Measurements from ENCODE around the gene SYCP3. TPM values are rescaled to one million over a fixed set of nuclear protein-coding genes. Genes with fewer than 3 reads are reported as not detected.

Gene SYCP3
- total and polyA plus RNA-seq, 2 of the 13 experiments (the other 11 are each of a cell fraction or from before 2014, with no cell fraction given): not detected

DNA sequence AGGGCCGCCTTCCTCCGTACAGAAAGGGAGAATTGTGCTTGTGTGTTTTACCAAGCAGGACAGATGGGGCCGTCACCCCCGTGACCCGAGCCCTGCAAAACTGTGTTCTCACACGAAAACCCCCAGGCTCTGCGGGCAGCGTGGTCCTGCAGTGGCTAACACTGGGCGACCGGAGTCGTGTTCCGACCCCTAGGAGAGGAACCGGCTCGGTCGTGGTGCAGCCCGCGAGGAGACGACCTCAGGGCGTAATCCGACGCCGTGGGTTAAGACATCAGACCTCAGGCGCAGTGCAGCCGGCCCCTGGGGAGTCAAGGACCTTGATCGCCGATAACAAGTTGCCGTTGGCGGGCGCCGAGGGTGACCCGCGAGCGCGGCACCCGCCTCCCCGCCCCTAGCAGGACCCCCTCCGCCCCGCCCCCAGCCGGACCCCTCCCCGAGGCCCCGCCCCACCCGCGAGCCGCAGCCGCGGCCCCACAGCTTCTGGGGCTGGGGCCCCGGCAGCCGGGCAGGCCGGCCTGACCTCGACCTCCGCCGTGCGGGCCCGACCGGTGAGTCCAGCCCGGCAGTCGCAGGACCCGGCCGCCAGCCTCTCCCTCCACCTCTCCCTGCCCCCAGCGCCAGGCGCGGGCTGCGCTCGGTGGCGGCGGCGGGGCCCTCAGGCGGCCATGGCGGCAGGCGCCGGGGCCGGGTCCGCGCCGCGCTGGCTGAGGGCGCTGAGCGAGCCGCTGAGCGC, 41.9 kb downstream of the SYCP3 start, which contains the start of gene CHPT1 (continued):
- TF ChIP-seq, protein P1, sequence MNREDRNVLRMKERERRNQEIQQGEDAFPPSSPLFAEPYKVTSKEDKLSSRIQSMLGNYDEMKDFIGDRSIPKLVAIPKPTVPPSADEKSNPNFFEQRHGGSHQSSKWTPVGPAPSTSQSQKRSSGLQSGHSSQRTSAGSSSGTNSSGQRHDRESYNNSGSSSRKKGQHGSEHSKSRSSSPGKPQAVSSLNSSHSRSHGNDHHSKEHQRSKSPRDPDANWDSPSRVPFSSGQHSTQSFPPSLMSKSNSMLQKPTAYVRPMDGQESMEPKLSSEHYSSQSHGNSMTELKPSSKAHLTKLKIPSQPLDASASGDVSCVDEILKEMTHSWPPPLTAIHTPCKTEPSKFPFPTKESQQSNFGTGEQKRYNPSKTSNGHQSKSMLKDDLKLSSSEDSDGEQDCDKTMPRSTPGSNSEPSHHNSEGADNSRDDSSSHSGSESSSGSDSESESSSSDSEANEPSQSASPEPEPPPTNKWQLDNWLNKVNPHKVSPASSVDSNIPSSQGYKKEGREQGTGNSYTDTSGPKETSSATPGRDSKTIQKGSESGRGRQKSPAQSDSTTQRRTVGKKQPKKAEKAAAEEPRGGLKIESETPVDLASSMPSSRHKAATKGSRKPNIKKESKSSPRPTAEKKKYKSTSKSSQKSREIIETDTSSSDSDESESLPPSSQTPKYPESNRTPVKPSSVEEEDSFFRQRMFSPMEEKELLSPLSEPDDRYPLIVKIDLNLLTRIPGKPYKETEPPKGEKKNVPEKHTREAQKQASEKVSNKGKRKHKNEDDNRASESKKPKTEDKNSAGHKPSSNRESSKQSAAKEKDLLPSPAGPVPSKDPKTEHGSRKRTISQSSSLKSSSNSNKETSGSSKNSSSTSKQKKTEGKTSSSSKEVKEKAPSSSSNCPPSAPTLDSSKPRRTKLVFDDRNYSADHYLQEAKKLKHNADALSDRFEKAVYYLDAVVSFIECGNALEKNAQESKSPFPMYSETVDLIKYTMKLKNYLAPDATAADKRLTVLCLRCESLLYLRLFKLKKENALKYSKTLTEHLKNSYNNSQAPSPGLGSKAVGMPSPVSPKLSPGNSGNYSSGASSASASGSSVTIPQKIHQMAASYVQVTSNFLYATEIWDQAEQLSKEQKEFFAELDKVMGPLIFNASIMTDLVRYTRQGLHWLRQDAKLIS (CRISPR knock-in tag; IDR thresholded peaks at IDR 0.05): peak; percentile 66; the same call in 1 of the 2 replicates
- TF ChIP-seq DPF2 (CRISPR knock-in tag; IDR thresholded peaks at IDR 0.05; ENCODE audit: borderline replicate concordance, low read depth): no peak
- TF ChIP-seq SP1 (IDR thresholded peaks at IDR 0.05): no peak
- TF ChIP-seq SP1 (CRISPR knock-in tag; IDR thresholded peaks at IDR 0.05): no peak; the same call in 1 of the 2 replicates
- TF ChIP-seq, protein P2, sequence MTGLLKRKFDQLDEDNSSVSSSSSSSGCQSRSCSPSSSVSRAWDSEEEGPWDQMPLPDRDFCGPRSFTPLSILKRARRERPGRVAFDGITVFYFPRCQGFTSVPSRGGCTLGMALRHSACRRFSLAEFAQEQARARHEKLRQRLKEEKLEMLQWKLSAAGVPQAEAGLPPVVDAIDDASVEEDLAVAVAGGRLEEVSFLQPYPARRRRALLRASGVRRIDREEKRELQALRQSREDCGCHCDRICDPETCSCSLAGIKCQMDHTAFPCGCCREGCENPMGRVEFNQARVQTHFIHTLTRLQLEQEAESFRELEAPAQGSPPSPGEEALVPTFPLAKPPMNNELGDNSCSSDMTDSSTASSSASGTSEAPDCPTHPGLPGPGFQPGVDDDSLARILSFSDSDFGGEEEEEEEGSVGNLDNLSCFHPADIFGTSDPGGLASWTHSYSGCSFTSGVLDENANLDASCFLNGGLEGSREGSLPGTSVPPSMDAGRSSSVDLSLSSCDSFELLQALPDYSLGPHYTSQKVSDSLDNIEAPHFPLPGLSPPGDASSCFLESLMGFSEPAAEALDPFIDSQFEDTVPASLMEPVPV (CRISPR knock-in tag; IDR thresholded peaks at IDR 0.05): no peak
- no peak for TF ChIP-seq ZSCAN9 (CRISPR knock-in tag; IDR thresholded peaks at IDR 0.05; ENCODE audit: borderline replicate concordance)
- no peak for TF ChIP-seq HMG20B (CRISPR knock-in tag; conservative IDR thresholded peaks at IDR 0.05)
- 0 out of 2 replicates have a peak, but pooled peaks have one; percentile 27 for TF ChIP-seq SATB2 (CRISPR knock-in tag; IDR thresholded peaks at IDR 0.05)
- no peak for TF ChIP-seq HMG20A (CRISPR knock-in tag; IDR thresholded peaks at IDR 0.05; ENCODE audit: borderline replicate concordance)
- no peak; the same call in 1 of the 2 replicates for TF ChIP-seq ZNF703 (CRISPR knock-in tag; IDR thresholded peaks at IDR 0.05; ENCODE audit: borderline replicate concordance)
- no peak for TF ChIP-seq TBL1XR1 (IDR thresholded peaks at IDR 0.05; ENCODE audit: borderline replicate concordance, low read length, partially characterized antibody)
- no peak for TF ChIP-seq KDM6A (CRISPR knock-in tag; IDR thresholded peaks at IDR 0.05; ENCODE audit: low read depth)
- TF ChIP-seq RELA (CRISPR knock-in tag; IDR thresholded peaks at IDR 0.05): no peak
- TF ChIP-seq, protein P3, sequence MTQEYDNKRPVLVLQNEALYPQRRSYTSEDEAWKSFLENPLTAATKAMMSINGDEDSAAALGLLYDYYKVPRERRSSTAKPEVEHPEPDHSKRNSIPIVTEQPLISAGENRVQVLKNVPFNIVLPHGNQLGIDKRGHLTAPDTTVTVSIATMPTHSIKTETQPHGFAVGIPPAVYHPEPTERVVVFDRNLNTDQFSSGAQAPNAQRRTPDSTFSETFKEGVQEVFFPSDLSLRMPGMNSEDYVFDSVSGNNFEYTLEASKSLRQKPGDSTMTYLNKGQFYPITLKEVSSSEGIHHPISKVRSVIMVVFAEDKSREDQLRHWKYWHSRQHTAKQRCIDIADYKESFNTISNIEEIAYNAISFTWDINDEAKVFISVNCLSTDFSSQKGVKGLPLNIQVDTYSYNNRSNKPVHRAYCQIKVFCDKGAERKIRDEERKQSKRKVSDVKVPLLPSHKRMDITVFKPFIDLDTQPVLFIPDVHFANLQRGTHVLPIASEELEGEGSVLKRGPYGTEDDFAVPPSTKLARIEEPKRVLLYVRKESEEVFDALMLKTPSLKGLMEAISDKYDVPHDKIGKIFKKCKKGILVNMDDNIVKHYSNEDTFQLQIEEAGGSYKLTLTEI (CRISPR knock-in tag; conservative IDR thresholded peaks at IDR 0.05): no peak
- TF ChIP-seq MEIS1 (CRISPR knock-in tag; IDR thresholded peaks at IDR 0.05; ENCODE audit: borderline replicate concordance): no peak
- TF ChIP-seq, protein P4, sequence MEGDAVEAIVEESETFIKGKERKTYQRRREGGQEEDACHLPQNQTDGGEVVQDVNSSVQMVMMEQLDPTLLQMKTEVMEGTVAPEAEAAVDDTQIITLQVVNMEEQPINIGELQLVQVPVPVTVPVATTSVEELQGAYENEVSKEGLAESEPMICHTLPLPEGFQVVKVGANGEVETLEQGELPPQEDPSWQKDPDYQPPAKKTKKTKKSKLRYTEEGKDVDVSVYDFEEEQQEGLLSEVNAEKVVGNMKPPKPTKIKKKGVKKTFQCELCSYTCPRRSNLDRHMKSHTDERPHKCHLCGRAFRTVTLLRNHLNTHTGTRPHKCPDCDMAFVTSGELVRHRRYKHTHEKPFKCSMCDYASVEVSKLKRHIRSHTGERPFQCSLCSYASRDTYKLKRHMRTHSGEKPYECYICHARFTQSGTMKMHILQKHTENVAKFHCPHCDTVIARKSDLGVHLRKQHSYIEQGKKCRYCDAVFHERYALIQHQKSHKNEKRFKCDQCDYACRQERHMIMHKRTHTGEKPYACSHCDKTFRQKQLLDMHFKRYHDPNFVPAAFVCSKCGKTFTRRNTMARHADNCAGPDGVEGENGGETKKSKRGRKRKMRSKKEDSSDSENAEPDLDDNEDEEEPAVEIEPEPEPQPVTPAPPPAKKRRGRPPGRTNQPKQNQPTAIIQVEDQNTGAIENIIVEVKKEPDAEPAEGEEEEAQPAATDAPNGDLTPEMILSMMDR (CRISPR knock-in tag; IDR thresholded peaks at IDR 0.05): no peak
- TF ChIP-seq TBP (CRISPR knock-in tag; IDR thresholded peaks at IDR 0.05): no peak
- no peak for TF ChIP-seq U2AF2 (IDR thresholded peaks at IDR 0.05; ENCODE audit: low read depth, low read length)
- no peak for TF ChIP-seq ZNF251 (CRISPR knock-in tag; IDR thresholded peaks at IDR 0.05)
- TF ChIP-seq, protein P5, sequence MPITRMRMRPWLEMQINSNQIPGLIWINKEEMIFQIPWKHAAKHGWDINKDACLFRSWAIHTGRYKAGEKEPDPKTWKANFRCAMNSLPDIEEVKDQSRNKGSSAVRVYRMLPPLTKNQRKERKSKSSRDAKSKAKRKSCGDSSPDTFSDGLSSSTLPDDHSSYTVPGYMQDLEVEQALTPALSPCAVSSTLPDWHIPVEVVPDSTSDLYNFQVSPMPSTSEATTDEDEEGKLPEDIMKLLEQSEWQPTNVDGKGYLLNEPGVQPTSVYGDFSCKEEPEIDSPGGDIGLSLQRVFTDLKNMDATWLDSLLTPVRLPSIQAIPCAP (CRISPR knock-in tag; IDR thresholded peaks at IDR 0.05; ENCODE audit: low read depth): no peak
- no peak; the same call in 1 of the 2 replicates for TF ChIP-seq ZNF546 (CRISPR knock-in tag; conservative IDR thresholded peaks at IDR 0.05)
